GM23338 (cell line): ENCODE measurements around the gene AP3D1. TPM values are rescaled to one million over a fixed set of nuclear protein-coding genes. Genes with fewer than 3 reads are reported as not detected.

Source experiments
- ATAC-seq: fragments of 200-7000 bp; cut with Tn5 transposase; 3 replicates; pipeline ENCODE4 v1.9.1; 2020
- DNase-seq: peaks from one replicate; pipeline ENCODE4 v3.0.0-alpha.2; 2015; ENCODE audit warnings: low spot score
- H2AFZ ChIP-seq: fragments of 200-600 bp; sonication (generic); 2 replicates; pipeline ENCODE4 v1.8.0; 2016; ENCODE audit warnings: antibody characterized with exemption, mild to moderate bottlenecking, moderate library complexity
- H3F3A ChIP-seq: fragments of 200-600 bp; sonication (generic); replicated peaks from 2 replicates; pipeline ENCODE4 v1.8.0; 2017; ENCODE audit warnings: antibody characterized with exemption, mixed run types, low read depth
- H3K27ac ChIP-seq: fragments of 200-600 bp; sonication (generic); 2 replicates; pipeline ENCODE4 v1.6.1; 2016; ENCODE audit warnings: low read depth
- H3K27me3 ChIP-seq: fragments of 200-600 bp; sonication (generic); 2 replicates; pipeline ENCODE4 v1.8.0; 2016; ENCODE audit warnings: mild to moderate bottlenecking, mixed run types, moderate library complexity; ENCODE audit not compliant: insufficient read depth
- H3K36me3 ChIP-seq: fragments of 200-600 bp; sonication (generic); 2 replicates; pipeline ENCODE4 v1.8.0; 2016; ENCODE audit warnings: mild to moderate bottlenecking; ENCODE audit not compliant: insufficient read depth
- H3K4me1 ChIP-seq: fragments of 200-600 bp; sonication (generic); 2 replicates; pipeline ENCODE4 v1.8.0; 2016; ENCODE audit warnings: mild to moderate bottlenecking, moderate library complexity; ENCODE audit not compliant: insufficient read depth
- H3K4me2 ChIP-seq: fragments of 200-600 bp; sonication (generic); 2 replicates; pipeline ENCODE4 v1.7.1; 2017; ENCODE audit warnings: mixed run types
- H3K4me3 ChIP-seq: fragments of 200-600 bp; sonication (generic); 2 replicates; pipeline ENCODE4 v1.6.1; 2016; ENCODE audit warnings: mixed run types
- H3K79me2 ChIP-seq: fragments of 200-600 bp; sonication (generic); replicated peaks from 2 replicates; pipeline ENCODE4 v1.8.0; 2017; ENCODE audit warnings: mild to moderate bottlenecking; ENCODE audit not compliant: insufficient read depth
- H3K9me2 ChIP-seq: fragments of 200-600 bp; sonication (generic); 2 replicates; pipeline ENCODE4 v1.8.0; 2017; ENCODE audit not compliant: insufficient read depth
- H4K20me1 ChIP-seq: fragments of 200-600 bp; sonication (generic); replicated peaks from 2 replicates; pipeline ENCODE4 v1.8.0; 2017; ENCODE audit warnings: mild to moderate bottlenecking; ENCODE audit not compliant: insufficient read depth
- H3K27ac Mint-ChIP-seq: 2 replicates; pipeline ENCODE4 v1.8.0; 2020; ENCODE audit warnings: inconsistent platforms, mild to moderate bottlenecking, moderate library complexity, mixed read lengths
- H3K27me3 Mint-ChIP-seq: 3 replicates; pipeline ENCODE4 v1.8.0; 2022; ENCODE audit warnings: low read depth, mild to moderate bottlenecking, moderate library complexity, mixed read lengths, inconsistent platforms; ENCODE audit not compliant: insufficient read depth, poor library complexity
- H3K36me3 Mint-ChIP-seq: 3 replicates; pipeline ENCODE4 v1.8.0; 2021; ENCODE audit warnings: low read depth, mild to moderate bottlenecking, inconsistent platforms, moderate library complexity, mixed read lengths
- H3K4me1 Mint-ChIP-seq: 3 replicates; pipeline ENCODE4 v1.8.0; 2020; ENCODE audit warnings: mild to moderate bottlenecking, inconsistent platforms, mixed read lengths
- H3K4me3 Mint-ChIP-seq: 3 replicates; pipeline ENCODE4 v1.8.0; 2021; ENCODE audit warnings: moderate library complexity, mild to moderate bottlenecking, inconsistent platforms, mixed read lengths
- H3K9me3 Mint-ChIP-seq: 3 replicates; pipeline ENCODE4 v1.8.0; 2020; ENCODE audit warnings: moderate library complexity, mild to moderate bottlenecking, inconsistent platforms, mixed read lengths
- CREB1 ChIP-seq: fragments of 250-450 bp; sonication (Bioruptor Pico); IDR thresholded peaks from 2 replicates; pipeline ENCODE4 v1.5.0; 2020; ENCODE audit warnings: low read depth, mild to moderate bottlenecking, moderate library complexity
- ETS1 ChIP-seq: IDR thresholded peaks from 2 replicates; pipeline ENCODE4 v1.6.1; 2016; ENCODE audit warnings: antibody characterized with exemption
- EZH2 ChIP-seq: fragments of 200-600 bp; sonication (generic); IDR thresholded peaks from one replicate; pipeline ENCODE4 v1.8.0; 2017; ENCODE audit warnings: antibody characterized with exemption, mild to moderate bottlenecking, low read depth; ENCODE audit not compliant: unreplicated experiment
- EZH2phosphoT487 ChIP-seq: fragments of 200-600 bp; sonication (generic); IDR thresholded peaks from one replicate; pipeline ENCODE4 v1.8.1; 2018; ENCODE audit warnings: antibody characterized with exemption; ENCODE audit not compliant: unreplicated experiment
- JUNB ChIP-seq: IDR thresholded peaks from one replicate; pipeline ENCODE4 v1.6.1; 2016; ENCODE audit warnings: antibody characterized with exemption; ENCODE audit not compliant: unreplicated experiment
- NANOG ChIP-seq: IDR thresholded peaks from 2 replicates; pipeline ENCODE4 v1.6.1; 2016; ENCODE audit warnings: antibody characterized with exemption, borderline replicate concordance
- POLR2AphosphoS5 ChIP-seq: IDR thresholded peaks from 2 replicates; pipeline ENCODE4 v1.6.1; 2016; ENCODE audit warnings: antibody characterized with exemption, low read depth
- REST ChIP-seq: IDR thresholded peaks from one replicate; pipeline ENCODE4 v1.6.1; 2018; ENCODE audit warnings: antibody characterized with exemption; ENCODE audit not compliant: unreplicated experiment
- STAT1 ChIP-seq: IDR thresholded peaks from one replicate; pipeline ENCODE4 v1.6.1; 2016; ENCODE audit warnings: antibody characterized with exemption; ENCODE audit not compliant: unreplicated experiment
- ZNF331 ChIP-seq: fragments of 250-450 bp; sonication (Bioruptor Pico); IDR thresholded peaks from 2 replicates; pipeline ENCODE4 v1.5.0; 2020; ENCODE audit warnings: low read depth, mild to moderate bottlenecking, moderate library complexity
- ZNF462 ChIP-seq: fragments of 250-450 bp; sonication (Bioruptor Pico); IDR thresholded peaks from 2 replicates; pipeline ENCODE4 v1.5.0; 2020; ENCODE audit warnings: mild to moderate bottlenecking, moderate library complexity
- polyA plus RNA-seq: library from polyadenylated mRNA; unstranded; fragments of >200 nt; fragmentation: Nextera tagmentation; extraction: Ambion mirVana; gene quantifications from 2 replicates; pipeline ENCODE4 v1.2.1, GENCODE V29; 2016
- total RNA-seq: library from RNA; depleted of rRNA; stranded (reverse); fragments of >200 nt; shearing (Covaris generic); gene quantifications from 2 replicates; pipeline ENCODE4 v1.2.3, GENCODE V29; 2014

Gene AP3D1
- total and polyA plus RNA-seq, 2 experiments from 2014 or later, result 101 to 236 TPM

GRCh38 chr19:2122251-2122650, 29.1 kb downstream of the AP3D1 start:
- no peaks in the 10 kb centered on the region; the same call in 1 of the 2 replicates for H3K79me2 ChIP-seq
- H3K27me3 ChIP-seq, result no peaks in the 10 kb centered on the region
- Mint-ChIP-seq H3K36me3 (peaks cover 84% of the 10 kb centered on the region), H3K4me3 (no peak overlapping the region), H3K27me3 (peaks cover 8% of the 10 kb centered on the region), H3K4me1 (no peaks in the 10 kb centered on the region), H3K27ac (no peak overlapping the region), H3K9me3 (no peaks in the 10 kb centered on the region)
- H3K9me2 ChIP-seq, result no peaks in the 10 kb centered on the region
- no peaks in the 10 kb centered on the region for H3K4me1 ChIP-seq
- DNase-seq (no peak), ATAC-seq (no peak)
- no peak overlapping the region for H3K4me3 ChIP-seq
- no peak for TF ChIP-seq EZH2
- no peak overlapping the region for H2AFZ ChIP-seq
- H3F3A ChIP-seq, result peaks cover 4% of the 10 kb centered on the region; the same call in 1 of the 2 replicates
- no peak overlapping the region for H3K27ac ChIP-seq
- H4K20me1 ChIP-seq, result peaks cover 25% of the 10 kb centered on the region
- no peak overlapping the region for H3K4me2 ChIP-seq
- peaks cover 38% of the 10 kb centered on the region for H3K36me3 ChIP-seq

- peaks cover 4% of the 10 kb centered on the region; the same call in 1 of the 2 replicates for H3F3A ChIP-seq
- TF ChIP-seq ZNF331 (CRISPR knock-in tag) (no peak), REST (no peak), JUNB (no peak), NANOG (no peak), CREB1 (CRISPR knock-in tag) (no peak), POLR2AphosphoS5 (no peak), ETS1 (no peak), EZH2phosphoT487 (no peak), STAT1 (no peak), ZNF462 (CRISPR knock-in tag) (no peak), EZH2 (no peak)
These were observed 29.8 kb downstream of the AP3D1 start for GRCh38 chr19:2121416-2122051.

More at GRCh38 chr19:2121416-2122051, 29.8 kb downstream of the AP3D1 start:
- H3K9me3 Mint-ChIP-seq, result no peaks in the 10 kb centered on the region
- H4K20me1 ChIP-seq, result peaks cover 25% of the 10 kb centered on the region
- H3K4me2 ChIP-seq, result no peak overlapping the region
- no peaks in the 10 kb centered on the region for H3K4me1 Mint-ChIP-seq
- no peaks in the 10 kb centered on the region for H3K9me2 ChIP-seq
- H3K79me2 ChIP-seq, result no peaks in the 10 kb centered on the region; the same call in 1 of the 2 replicates
- no peak for DNase-seq
- no peak overlapping the region for H3K27ac ChIP-seq
- H3K36me3 Mint-ChIP-seq, result peaks cover 80% of the 10 kb centered on the region
- H3K4me3 Mint-ChIP-seq, result no peak overlapping the region
- no peaks in the 10 kb centered on the region for H3K4me1 ChIP-seq
- H2AFZ ChIP-seq, result no peak overlapping the region
- no peak overlapping the region for H3K4me3 ChIP-seq
- H3K27me3 ChIP-seq, result no peaks in the 10 kb centered on the region
- ATAC-seq, result no peak
- H3K36me3 ChIP-seq, result peaks cover 33% of the 10 kb centered on the region
- no peak overlapping the region for H3K27ac Mint-ChIP-seq
- peaks cover 8% of the 10 kb centered on the region for H3K27me3 Mint-ChIP-seq
